H1 (cell line): ENCODE data around the gene NLRC5. TPM values are rescaled to one million over a fixed set of nuclear protein-coding genes. Genes with fewer than 3 reads are reported as not detected.

Experiments
- FOSL1 ChIP-seq: IDR thresholded peaks from 2 replicates; pipeline ENCODE4 v1.6.1; 2011; ENCODE audit warnings: mild to moderate bottlenecking, low read depth, low read length, moderate library complexity; ENCODE audit not compliant: insufficient read depth
- HDAC2 ChIP-seq, 2 experiments: fragments of 300-600 bp in 1 of 2; sonication (generic) in 1 of 2; IDR thresholded peaks; 2 replicates each; pipeline ENCODE4 v1.6.1; 2011 to 2012; ENCODE audit warnings: low read depth in 2 of 2, low read length in 2 of 2, mild to moderate bottlenecking in 2 of 2, moderate library complexity in 2 of 2, borderline replicate concordance in 1 of 2, inconsistent platforms in 1 of 2
- NRF1 ChIP-seq: IDR thresholded peaks from 2 replicates; pipeline ENCODE4 v1.6.1; 2011; ENCODE audit warnings: mild to moderate bottlenecking, low read depth, low read length, improper control_type of control experiment
- RFX5 ChIP-seq: IDR thresholded peaks from 2 replicates; pipeline ENCODE4 v1.6.1; 2011; ENCODE audit warnings: low read depth, low read length, improper control_type of control experiment, borderline replicate concordance
- TAF7 ChIP-seq: optimal IDR thresholded peaks from 2 replicates; pipeline ENCODE3; 2011; ENCODE audit warnings: low read depth, mild to moderate bottlenecking, inconsistent platforms, low read length, moderate library complexity, borderline replicate concordance
- polyA plus RNA-seq, 7 experiments: library from polyadenylated mRNA; depleted of rRNA in 3 of 7; stranded (reverse) in 5 of 7; unstranded in 2 of 7; fragments of >200 nt in 5 of 7; fragments of 200-250 nt in 2 of 7; gene quantifications; 1 replicate in 5 of 7; 2 replicates in 1 of 7; 4 replicates in 1 of 7; pipeline versions ENCODE4 v1.2.1 to v1.2.3, GENCODE V29; 2011 to 2013; ENCODE audit warnings: missing spikeins in 2 of 7, mixed read lengths in 2 of 7
- total RNA-seq: library from RNA; stranded (reverse); fragmentation: NEBNext Ultra II Directional; extraction: Animal tissue kit (Norgen Biotek cat#: 25700); gene quantifications from 2 replicates; pipeline ENCODE4 v1.2.1, GENCODE V29; 2021

The NLRC5 gene
- total and polyA plus RNA-seq, 2 of the 8 experiments (the other 6 are each of a cell fraction or from before 2014, with no cell fraction given): 2.2 to 3.2 TPM

DNA sequence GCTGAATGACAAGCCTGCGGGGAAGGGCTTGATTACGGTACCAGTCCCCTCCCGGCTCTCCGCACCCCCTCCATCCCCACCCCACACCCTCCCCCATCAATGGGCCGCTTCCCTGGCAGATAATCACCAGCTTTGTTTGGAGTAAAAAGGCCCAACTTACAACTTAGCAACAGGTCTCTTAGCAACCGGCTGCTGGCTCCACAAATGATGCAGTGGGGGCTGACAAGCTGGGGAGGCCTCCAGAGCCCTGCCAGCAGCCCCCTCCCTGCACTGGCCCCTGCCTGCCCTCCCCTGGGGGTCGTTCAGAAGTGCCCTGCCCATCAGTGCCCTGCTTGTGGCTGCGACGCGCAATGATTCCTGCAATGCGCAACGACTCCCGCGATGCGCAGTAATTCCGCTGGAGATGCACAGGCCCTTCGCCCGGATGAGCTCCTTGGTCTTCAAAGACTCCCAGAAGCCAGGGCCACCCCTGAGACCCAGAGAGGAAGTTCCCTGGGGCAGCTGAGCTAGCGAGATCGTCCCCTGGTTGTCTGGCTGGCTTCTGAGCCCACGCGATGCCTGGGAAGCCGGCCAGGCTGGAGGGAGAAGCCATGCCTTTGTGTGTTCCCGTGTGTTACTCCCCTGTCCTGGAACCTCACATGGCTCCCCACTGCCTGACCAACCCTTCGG is 126.3 kb downstream of the NLRC5 start (continued):
- TF ChIP-seq NRF1: no peak
- TF ChIP-seq HDAC2 (IDR thresholded peaks at IDR 0.05; ENCODE audit: borderline replicate concordance in 1 of 2, low read depth in 2 of 2, low read length in 2 of 2): no peak
- no peak for TF ChIP-seq RFX5
- no peak for TF ChIP-seq FOSL1
- no peak for TF ChIP-seq TAF7
